Hepatocyte (in vitro differentiated cells): ENCODE measurements around the gene CFAP90.

ENCODE experiments used
- EZH2 ChIP-seq: fragments of 200-600 bp; sonication (generic); IDR thresholded peaks from 2 replicates; pipeline ENCODE4 v1.6.1; 2016; ENCODE audit warnings: antibody characterized with exemption, mild to moderate bottlenecking, borderline replicate concordance
- EZH2phosphoT487 ChIP-seq: fragments of 200-600 bp; sonication (generic); IDR thresholded peaks from one replicate; pipeline ENCODE4 v1.6.1; 2018; ENCODE audit warnings: antibody characterized with exemption, mild to moderate bottlenecking, low read depth, moderate library complexity; ENCODE audit not compliant: unreplicated experiment, severe bottlenecking
- TF ChIP-seq, protein P1 (sequence below): fragments of 200-600 bp; sonication (generic); IDR thresholded peaks from 2 replicates; pipeline ENCODE4 v1.5.1; 2016; ENCODE audit warnings: antibody characterized with exemption, mild to moderate bottlenecking; ENCODE audit not compliant: poor library complexity

DNA sequence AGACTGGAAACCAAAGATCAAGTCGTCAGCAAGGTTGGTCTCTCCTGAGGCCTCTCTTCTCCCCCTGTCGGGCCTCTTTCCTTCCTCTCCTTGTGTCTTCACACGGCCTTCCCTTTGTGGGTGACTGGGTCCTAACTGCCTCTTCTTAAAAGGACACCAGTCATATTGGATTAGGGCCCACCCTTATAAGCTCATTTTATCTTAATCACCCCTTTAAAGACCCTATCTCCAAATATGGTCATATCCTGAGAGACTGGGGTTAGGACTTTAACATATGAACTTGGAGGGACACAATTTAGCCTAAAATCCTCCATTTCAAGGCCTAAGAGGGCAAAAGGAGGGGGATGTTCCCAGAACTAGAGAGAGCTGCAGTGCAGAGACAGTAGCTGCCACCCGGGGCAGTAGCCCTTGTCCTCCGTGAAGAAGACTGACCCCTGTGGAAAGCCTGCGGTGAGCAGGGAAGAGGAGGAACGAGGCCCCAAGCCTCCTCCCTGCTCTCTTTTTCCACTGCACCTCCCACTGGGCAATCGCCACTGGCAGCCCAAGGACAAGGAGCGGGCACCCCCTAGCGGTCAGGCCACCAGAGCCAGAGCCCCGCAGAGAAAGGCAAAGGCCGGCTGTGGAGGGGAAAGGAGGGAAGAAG lies 34.9 kb downstream of the CFAP90 start:
- TF ChIP-seq, protein P1, sequence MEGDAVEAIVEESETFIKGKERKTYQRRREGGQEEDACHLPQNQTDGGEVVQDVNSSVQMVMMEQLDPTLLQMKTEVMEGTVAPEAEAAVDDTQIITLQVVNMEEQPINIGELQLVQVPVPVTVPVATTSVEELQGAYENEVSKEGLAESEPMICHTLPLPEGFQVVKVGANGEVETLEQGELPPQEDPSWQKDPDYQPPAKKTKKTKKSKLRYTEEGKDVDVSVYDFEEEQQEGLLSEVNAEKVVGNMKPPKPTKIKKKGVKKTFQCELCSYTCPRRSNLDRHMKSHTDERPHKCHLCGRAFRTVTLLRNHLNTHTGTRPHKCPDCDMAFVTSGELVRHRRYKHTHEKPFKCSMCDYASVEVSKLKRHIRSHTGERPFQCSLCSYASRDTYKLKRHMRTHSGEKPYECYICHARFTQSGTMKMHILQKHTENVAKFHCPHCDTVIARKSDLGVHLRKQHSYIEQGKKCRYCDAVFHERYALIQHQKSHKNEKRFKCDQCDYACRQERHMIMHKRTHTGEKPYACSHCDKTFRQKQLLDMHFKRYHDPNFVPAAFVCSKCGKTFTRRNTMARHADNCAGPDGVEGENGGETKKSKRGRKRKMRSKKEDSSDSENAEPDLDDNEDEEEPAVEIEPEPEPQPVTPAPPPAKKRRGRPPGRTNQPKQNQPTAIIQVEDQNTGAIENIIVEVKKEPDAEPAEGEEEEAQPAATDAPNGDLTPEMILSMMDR = peak; percentile 85
- TF ChIP-seq EZH2phosphoT487 = no peak
- no peak for TF ChIP-seq EZH2
